Epithelial cell of proximal tubule (primary cell): Measurements from ENCODE around the gene PRR19. TPM values are rescaled to one million over a fixed set of nuclear protein-coding genes. Genes with fewer than 3 reads are reported as not detected.

ENCODE experiments used
- DNase-seq: peaks from one replicate; pipeline ENCODE4 v3.0.0-alpha.2; 2011; ENCODE audit warnings: low read depth
- H3K4me3 ChIP-seq: 2 replicates; pipeline ENCODE4 v1.5.1; 2011; ENCODE audit warnings: low read depth, mild to moderate bottlenecking, low read length
- CTCF ChIP-seq: conservative IDR thresholded peaks from 2 replicates; pipeline ENCODE4 v1.5.1; 2012; ENCODE audit warnings: low read depth, mild to moderate bottlenecking, low read length
- total RNA-seq: library from RNA; depleted of rRNA; stranded (reverse); fragments of >200 nt; gene quantifications from 2 replicates; pipeline ENCODE4 v1.2.3, GENCODE V29; 2015

PRR19 gene
- total RNA-seq, 1 donor from 2014 or later: 0.23 TPM

GRCh38 chr19:42303876-42304275 lies 1.9 kb downstream of the PRR19 start:
- no peak for DNase-seq
- no peak overlapping the region for H3K4me3 ChIP-seq
- no peak for TF ChIP-seq CTCF

- no peak for DNase-seq
- no peak for TF ChIP-seq CTCF
- H3K4me3 ChIP-seq: no peak overlapping the region
These were observed 4.7 kb downstream of the PRR19 start for GRCh38 chr19:42306646-42307045.

- no peak for TF ChIP-seq CTCF
- no peak for DNase-seq
- H3K4me3 ChIP-seq: no peak overlapping the region
These were observed 7.8 kb downstream of the PRR19 start for GRCh38 chr19:42309686-42310085.

- DNase-seq: no peak
- peak; percentile 22 for TF ChIP-seq CTCF
These were observed 9.7 kb downstream of the PRR19 start for GRCh38 chr19:42311657-42312056.

GRCh38 chr19:42312370-42312769 lies 10.4 kb downstream of the PRR19 start:
- no peak overlapping the region for H3K4me3 ChIP-seq
- no peak for DNase-seq
- TF ChIP-seq CTCF: no peak

More at GRCh38 chr19:42311657-42312056, 9.7 kb downstream of the PRR19 start:
- H3K4me3 ChIP-seq: no peak overlapping the region

GRCh38 chr19:42313096-42313839 lies 11.3 kb downstream of the PRR19 start, which contains the start of gene TMEM145:
TMEM145 (plus strand) TSS chr19:42313309; CDS start chr19:42313377, 68 bp downstream.
- DNase-seq: no peak
- peak within 1 kb of the TSS; percentile 46 for H3K4me3 ChIP-seq
- peak; percentile 1 for TF ChIP-seq CTCF
